SU-DHL-6 (cell line): ENCODE measurements around the gene ORMDL3.
"Not testable (repeated sequence)": the region's sequence is repeated elsewhere in the genome, so short reads cannot be mapped to it uniquely, and the experiment has no call there.

Experiments used
- H2AFZ ChIP-seq: fragments of 200-600 bp; sonication (generic); 2 replicates; pipeline ENCODE4 v1.6.1; 2014; ENCODE audit warnings: low read depth, mild to moderate bottlenecking, moderate library complexity, mixed read lengths, antibody characterized with exemption, low read length; ENCODE audit not compliant: severe bottlenecking
- H3F3A ChIP-seq: fragments of 200-600 bp; shearing (Covaris generic); 2 replicates; pipeline ENCODE4 v1.6.0; 2016; ENCODE audit warnings: antibody characterized with exemption, mild to moderate bottlenecking; ENCODE audit not compliant: insufficient read depth
- H3K27ac ChIP-seq: fragments of 200-600 bp; sonication (generic); 2 replicates; pipeline ENCODE4 v1.5.1; 2016; ENCODE audit warnings: low read depth, mild to moderate bottlenecking, low read length, moderate library complexity, mixed read lengths
- H3K27me3 ChIP-seq: fragments of 200-600 bp; sonication (generic), shearing (Covaris generic); 2 replicates; pipeline ENCODE4 v1.6.0; 2014; ENCODE audit warnings: mild to moderate bottlenecking, low read length
- H3K36me3 ChIP-seq: fragments of 200-600 bp; sonication (generic); 2 replicates; pipeline ENCODE4 v1.6.1; 2014; ENCODE audit warnings: mild to moderate bottlenecking, low read length, mixed read lengths
- H3K4me2 ChIP-seq: fragments of 300-600, 200-600 bp; shearing (Covaris generic), sonication (generic); 2 replicates; pipeline ENCODE4 v1.6.0; 2014; ENCODE audit warnings: low read length, low read depth, mild to moderate bottlenecking; ENCODE audit not compliant: poor library complexity, severe bottlenecking
- H3K4me3 ChIP-seq: fragments of 200-600 bp; sonication (generic); 2 replicates; pipeline ENCODE4 v1.5.1; 2014; ENCODE audit warnings: antibody characterized with exemption, low read length, mild to moderate bottlenecking, mixed read lengths; ENCODE audit not compliant: insufficient read depth, poor library complexity, severe bottlenecking
- H3K79me2 ChIP-seq: fragments of 200-600 bp; sonication (generic); 2 replicates; pipeline ENCODE4 v1.6.1; 2014; ENCODE audit warnings: mild to moderate bottlenecking, low read length, moderate library complexity; ENCODE audit not compliant: insufficient read depth
- H3K9ac ChIP-seq: fragments of 200-600 bp; sonication (generic); 2 replicates; pipeline ENCODE4 v1.7.0; 2014; ENCODE audit warnings: mild to moderate bottlenecking, low read length
- H3K9me2 ChIP-seq: fragments of 200-600 bp; sonication (generic); replicated peaks from 2 replicates; pipeline ENCODE4 v1.6.1; 2014; ENCODE audit warnings: low read length; ENCODE audit not compliant: insufficient read depth
- H3K9me3 ChIP-seq: fragments of 200-600 bp; sonication (generic); 2 replicates; pipeline ENCODE4 v1.6.1; 2014; ENCODE audit warnings: low read length, mixed read lengths; ENCODE audit not compliant: insufficient read depth
- H4K20me1 ChIP-seq: fragments of 200-600 bp; sonication (generic); 2 replicates; pipeline ENCODE4 v1.6.1; 2014; ENCODE audit warnings: low read depth, mild to moderate bottlenecking, antibody characterized with exemption, low read length, moderate library complexity, mixed read lengths
- CTCF ChIP-seq: fragments of 200-600 bp; sonication (generic); IDR thresholded peaks from one replicate; pipeline ENCODE4 v1.5.1; 2017; ENCODE audit warnings: antibody characterized with exemption, mild to moderate bottlenecking, low read length, moderate library complexity; ENCODE audit not compliant: insufficient read depth, poor library complexity, severe bottlenecking
- EZH2phosphoT487 ChIP-seq: fragments of 200-600 bp; sonication (generic), shearing (Covaris generic); conservative IDR thresholded peaks from 2 replicates; pipeline ENCODE4 v1.6.1; 2018; ENCODE audit warnings: mild to moderate bottlenecking, antibody characterized with exemption, low read length, moderate library complexity, mixed read lengths

Gene ORMDL3

GRCh38 chr17:39950871-39951348, 23.5 kb upstream of the ORMDL3 start:
- Histone ChIP-seq H3K27ac (no peak overlapping the region), H3K9ac (no peak overlapping the region), H2AFZ (no peak overlapping the region), H3K4me2 (no peak overlapping the region), H3K9me3 (no peaks in the 10 kb centered on the region), H3K36me3 (no peaks in the 10 kb centered on the region), H3K27me3 (no peaks in the 10 kb centered on the region), H3K9me2 (no peaks in the 10 kb centered on the region), H3K79me2 (no peaks in the 10 kb centered on the region), H3K4me3 (no peak overlapping the region), H4K20me1 (no peaks in the 10 kb centered on the region), H3F3A (no peaks in the 10 kb centered on the region; the same call in 1 of the 2 replicates)
- TF ChIP-seq CTCF (no peak), EZH2phosphoT487 (no peak)

- Histone ChIP-seq H3K9me2 (no peaks in the 10 kb centered on the region), H3K4me2 (no peak overlapping the region), H3F3A (no peaks in the 10 kb centered on the region; the same call in 1 of the 2 replicates), H3K27me3 (no peaks in the 10 kb centered on the region), H3K4me3 (no peak overlapping the region), H3K27ac (no peak overlapping the region), H3K9me3 (no peaks in the 10 kb centered on the region), H3K36me3 (no peaks in the 10 kb centered on the region), H2AFZ (no peak overlapping the region), H3K79me2 (no peaks in the 10 kb centered on the region), H4K20me1 (no peaks in the 10 kb centered on the region), H3K9ac (no peak overlapping the region)
- TF ChIP-seq EZH2phosphoT487: no peak
- TF ChIP-seq CTCF: no peak
Observed at GRCh38 chr17:39949028-39949427, 21.6 kb upstream of the ORMDL3 start.

GRCh38 chr17:39948489-39948828, 21.1 kb upstream of the ORMDL3 start:
- H3K4me2 ChIP-seq, H4K20me1 ChIP-seq, H3K27ac ChIP-seq, H3K9ac ChIP-seq, H3K27me3 ChIP-seq, H3K9me2 ChIP-seq, H3K4me3 ChIP-seq, H3K36me3 ChIP-seq, H3K9me3 ChIP-seq, H3K79me2 ChIP-seq, H2AFZ ChIP-seq, H3F3A ChIP-seq: not testable (repeated sequence)

GRCh38 chr17:39946551-39947330, 19.3 kb upstream of the ORMDL3 start:
- Histone ChIP-seq H3K9me2 (no peaks in the 10 kb centered on the region), H4K20me1 (no peaks in the 10 kb centered on the region), H2AFZ (no peak overlapping the region), H3K4me3 (no peak overlapping the region), H3K9ac (no peak overlapping the region), H3F3A (no peaks in the 10 kb centered on the region), H3K36me3 (no peaks in the 10 kb centered on the region), H3K27ac (no peak overlapping the region), H3K27me3 (no peaks in the 10 kb centered on the region), H3K4me2 (no peak overlapping the region), H3K9me3 (no peaks in the 10 kb centered on the region), H3K79me2 (no peaks in the 10 kb centered on the region)
- TF ChIP-seq EZH2phosphoT487 (no peak), CTCF (no peak)
